Hematopoietic multipotent progenitor cell (in vitro differentiated cells): ENCODE data around the gene SLAMF6. TPM values are rescaled to one million over a fixed set of nuclear protein-coding genes. Genes with fewer than 3 reads are reported as not detected.
"Not testable (repeated sequence)": the region's sequence is repeated elsewhere in the genome, so short reads cannot be mapped to it uniquely, and the experiment has no call there.

Source experiments
- DNase-seq, 3 donors: peaks; one replicate each; pipeline ENCODE4 v3.0.0-alpha.2; 2011 to 2015; ENCODE audit warnings: low read depth in 2 of 3, low spot score in 2 of 3
- total RNA-seq: library from RNA; depleted of rRNA; stranded (reverse); fragments of >200 nt; gene quantifications from one replicate; pipeline ENCODE4 v1.2.3, GENCODE V29; 2012

The SLAMF6 gene
- total RNA-seq = 0.54 TPM

GRCh38 chr1:160522622-160523345, at the start of gene SLAMF6:
Gene SLAMF6 (minus strand): TSS chr1:160523255. CDS start chr1:160523192, 63 bp downstream.
- DNase-seq = no peak

- DNase-seq = no peak
Measured at GRCh38 chr1:160570840-160571239, 47.8 kb upstream of the SLAMF6 start.

GRCh38 chr1:160569806-160570205, 46.8 kb upstream of the SLAMF6 start:
- no peak for DNase-seq

GRCh38 chr1:160567858-160568682, 45.0 kb upstream of the SLAMF6 start:
- DNase-seq = peak in 2 of 3 donors; percentile 85 to 94

- DNase-seq = no peak
Measured at GRCh38 chr1:160567341-160567740, 44.3 kb upstream of the SLAMF6 start.

GRCh38 chr1:160565564-160565963, 42.5 kb upstream of the SLAMF6 start:
- DNase-seq = no peak

- not testable (repeated sequence) for DNase-seq
Measured at GRCh38 chr1:160563230-160563629, 40.2 kb upstream of the SLAMF6 start.

- DNase-seq = not testable (repeated sequence)
Measured at GRCh38 chr1:160562745-160563144, 39.7 kb upstream of the SLAMF6 start.

GRCh38 chr1:160560806-160561205, 37.8 kb upstream of the SLAMF6 start:
- DNase-seq = no peak

GRCh38 chr1:160560045-160560705, 37.1 kb upstream of the SLAMF6 start:
- no peak for DNase-seq

GRCh38 chr1:160559437-160559836, 36.4 kb upstream of the SLAMF6 start:
- not testable (repeated sequence) for DNase-seq

- no peak for DNase-seq
Measured at GRCh38 chr1:160558660-160559380, 35.8 kb upstream of the SLAMF6 start.

GRCh38 chr1:160553778-160554177, 30.7 kb upstream of the SLAMF6 start:
- DNase-seq = no peak

- no peak for DNase-seq
Measured at GRCh38 chr1:160552425-160552824, 29.4 kb upstream of the SLAMF6 start.

- peak in 2 of 3 donors; percentile 38 to 56 for DNase-seq
Measured at GRCh38 chr1:160550572-160551034, 27.5 kb upstream of the SLAMF6 start.

- DNase-seq = no peak
Measured at GRCh38 chr1:160549665-160550006, 26.6 kb upstream of the SLAMF6 start.

GRCh38 chr1:160548960-160549664, 26.1 kb upstream of the SLAMF6 start:
- DNase-seq = no peak

- DNase-seq = no peak
Measured at GRCh38 chr1:160548183-160548582, 25.1 kb upstream of the SLAMF6 start.

- no peak for DNase-seq
Measured at GRCh38 chr1:160547422-160547821, 24.4 kb upstream of the SLAMF6 start.

- no peak for DNase-seq
Measured at GRCh38 chr1:160546942-160547341, 23.9 kb upstream of the SLAMF6 start.
